HG02870 (cell line): ENCODE results near the gene CABLES1.

ENCODE experiments used
- ATAC-seq: cut with Tn5 transposase; IDR thresholded peaks from one replicate; pipeline ENCODE4 v1.9.1; 2021; ENCODE audit warnings: mild to moderate bottlenecking, moderate library complexity; ENCODE audit not compliant: unreplicated experiment

CABLES1 gene

GRCh38 chr18:23211146-23211545 is 75.9 kb downstream of the CABLES1 start:
- no peak for ATAC-seq

GRCh38 chr18:23212161-23212560 is 76.9 kb downstream of the CABLES1 start:
- ATAC-seq, result no peak

GRCh38 chr18:23213200-23213599 is 77.9 kb downstream of the CABLES1 start:
- ATAC-seq, result no peak

GRCh38 chr18:23217781-23218180 is 82.5 kb downstream of the CABLES1 start:
- no peak for ATAC-seq

- no peak for ATAC-seq
Measured at GRCh38 chr18:23220355-23220754, 85.1 kb downstream of the CABLES1 start.

- no peak for ATAC-seq
Measured at GRCh38 chr18:23223641-23224040, 88.4 kb downstream of the CABLES1 start.

- ATAC-seq, result no peak
Measured at GRCh38 chr18:23225503-23225902, 90.2 kb downstream of the CABLES1 start.

GRCh38 chr18:23226391-23226790 is 91.1 kb downstream of the CABLES1 start:
- ATAC-seq, result no peak

GRCh38 chr18:23226930-23227725 is 91.8 kb downstream of the CABLES1 start:
- ATAC-seq, result no peak

- no peak for ATAC-seq
Measured at GRCh38 chr18:23227726-23228070, 92.4 kb downstream of the CABLES1 start.

GRCh38 chr18:23228102-23229061 is 93.1 kb downstream of the CABLES1 start:
- peak; percentile 37 for ATAC-seq

- ATAC-seq, result no peak
Measured at GRCh38 chr18:23229472-23229871, 94.2 kb downstream of the CABLES1 start.

GRCh38 chr18:23230686-23231085 is 95.4 kb downstream of the CABLES1 start:
- ATAC-seq, result no peak

- peak; percentile 84 for ATAC-seq
Measured at GRCh38 chr18:23231340-23232021, 96.2 kb downstream of the CABLES1 start.

- no peak for ATAC-seq
Measured at GRCh38 chr18:23232331-23232730, 97.0 kb downstream of the CABLES1 start.

GRCh38 chr18:23234619-23235018 is 99.3 kb downstream of the CABLES1 start:
- ATAC-seq, result no peak

- ATAC-seq, result no peak
Measured at GRCh38 chr18:23235336-23235735, 100.1 kb downstream of the CABLES1 start.

- ATAC-seq, result no peak
Measured at GRCh38 chr18:23235860-23236259, 100.6 kb downstream of the CABLES1 start.

GRCh38 chr18:23236876-23237468 is 101.7 kb downstream of the CABLES1 start:
- ATAC-seq, result no peak

GRCh38 chr18:23237524-23238151 is 102.4 kb downstream of the CABLES1 start:
- ATAC-seq, result peak; percentile 52
